Kidney (tissue), 14 donors: ENCODE measurements around the gene KIF6. TPM values are rescaled to one million over a fixed set of nuclear protein-coding genes. Genes with fewer than 3 reads are reported as not detected.

Experiments
- DNase-seq, 5 donors: peaks; one replicate each; pipeline ENCODE4 v3.0.0-alpha.2; 2013 to 2020
- FAIRE-seq: peaks from 2 replicates; lab custom pipeline; 2012; peaks lifted over from hg19 to GRCh38; lab: Jason Lieb, UNC
- H3K27ac ChIP-seq, 2 donors: one replicate each; pipeline ENCODE4 v1.7.0; 2013; ENCODE audit warnings: low read depth in 2 of 2, low read length in 2 of 2, inconsistent platforms in 1 of 2
- H3K27me3 ChIP-seq: one replicate; pipeline ENCODE4 v1.7.1; 2013; ENCODE audit warnings: low read length, inconsistent platforms; ENCODE audit not compliant: control insufficient read depth, insufficient read depth
- H3K36me3 ChIP-seq, 3 donors: one replicate each; pipeline versions ENCODE4 v1.7.0 to v1.7.1; 2013; ENCODE audit warnings: low read length in 3 of 3, control low read depth in 1 of 3, inconsistent platforms in 1 of 3; ENCODE audit not compliant: insufficient read depth in 3 of 3, control insufficient read depth in 2 of 3
- H3K4me1 ChIP-seq, 3 donors: one replicate each; pipeline versions ENCODE4 v1.7.0 to v1.7.1; 2013; ENCODE audit warnings: low read length in 3 of 3, inconsistent platforms in 1 of 3, low read depth in 1 of 3; ENCODE audit not compliant: control insufficient read depth in 2 of 3, insufficient read depth in 2 of 3
- H3K4me3 ChIP-seq, 3 donors: one replicate each; pipeline versions ENCODE4 v1.7.0 to v1.8.1; 2013; ENCODE audit warnings: low read length in 3 of 3, control low read depth in 1 of 3, inconsistent platforms in 1 of 3
- H3K9ac ChIP-seq, 3 donors: one replicate each; pipeline versions ENCODE4 v1.7.0 to v1.7.1; 2013; ENCODE audit warnings: low read length in 3 of 3, control low read depth in 1 of 3, inconsistent platforms in 1 of 3
- H3K9me3 ChIP-seq, 3 donors: one replicate each; pipeline versions ENCODE4 v1.7.0 to v1.7.1; 2013; ENCODE audit warnings: low read length in 3 of 3, control low read depth in 1 of 3, inconsistent platforms in 1 of 3; ENCODE audit not compliant: control insufficient read depth in 2 of 3, insufficient read depth in 1 of 3
- CTCF ChIP-seq: IDR thresholded peaks from 3 replicates; pipeline ENCODE4 v1.5.1; 2012; ENCODE audit warnings: mild to moderate bottlenecking, moderate library complexity, borderline replicate concordance; ENCODE audit not compliant: insufficient read depth; ENCODE audit errors: extremely low read depth
- intact Hi-C: fragments of 100-400 bp; cut with DNase I; formaldehyde crosslinking; loops from one replicate; pipeline ENCODE4 v1.11.1; 2022
- polyA plus RNA-seq: library from polyadenylated mRNA; stranded (reverse); fragments of 350-450 nt; fragmentation: Illumina TruSeq; extraction: RNeasy Lipid Tissue Mini Kit (QIAGEN cat#74804); gene quantifications from one replicate; pipeline ENCODE4 v1.2.3, GENCODE V29; 2014; ENCODE audit warnings: low read depth, low replicate concordance; ENCODE audit not compliant: insufficient read depth
- total RNA-seq: library from RNA; stranded (reverse); fragmentation: NEBNext Ultra II Directional; extraction: Animal tissue kit (Norgen Biotek cat#: 25700); gene quantifications from one replicate; pipeline ENCODE4 v1.2.1, GENCODE V29; 2021
- donor health status: control.
- donor health status: control.
- donor health status: control.
- donor health status: control.
- donor health status: control.
- donor health status: DM: yes; HTN: yes; CAD: no.
- donor health status: Normal renal cell carcinoma (clear cell type).

KIF6 gene
- total and polyA plus RNA-seq, 2 donors from 2014 or later: 1.7 to 2.9 TPM

GRCh38 chr6:39339868-39340550 lies 385.2 kb downstream of the KIF6 start:
- no peak overlapping the region for H3K4me3 ChIP-seq
- H3K27ac ChIP-seq: peak overlapping the region in 1 of 2 donors; percentile 22
- TF ChIP-seq CTCF: no peak
- H3K4me1 ChIP-seq: peaks cover 0 to 3% (median 0%) of the 10 kb centered on the region in 3 donors
- H3K9me3 ChIP-seq: no peaks in the 10 kb centered on the region
- intact Hi-C loops: no loop called here
- DNase-seq (peak in 3 of 5 donors; percentile 33 to 69 (median 37)), FAIRE-seq (no peak)
- H3K9ac ChIP-seq: no peak overlapping the region
- no peaks in the 10 kb centered on the region for H3K36me3 ChIP-seq
- H3K27me3 ChIP-seq: no peaks in the 10 kb centered on the region

GRCh38 chr6:39339096-39339867 lies 385.9 kb downstream of the KIF6 start:
- DNase-seq: peak in 1 of 5 donors; percentile 30
- Histone ChIP-seq H3K36me3 (no peaks in the 10 kb centered on the region), H3K27ac (peak overlapping the region in 1 of 2 donors; percentile 22), H3K4me3 (no peak overlapping the region), H3K4me1 (peaks cover 0 to 3% (median 0%) of the 10 kb centered on the region in 3 donors), H3K9me3 (no peaks in the 10 kb centered on the region), H3K9ac (no peak overlapping the region), H3K27me3 (no peaks in the 10 kb centered on the region)
- FAIRE-seq: no peak
- TF ChIP-seq CTCF: no peak
- intact Hi-C loops: no loop called here

GRCh38 chr6:39338397-39338796 lies 386.8 kb downstream of the KIF6 start:
- no peaks in the 10 kb centered on the region for H3K27me3 ChIP-seq
- no peaks in the 10 kb centered on the region for H3K36me3 ChIP-seq
- H3K27ac ChIP-seq: no peak overlapping the region
- intact Hi-C loops: no loop called here
- no peak for TF ChIP-seq CTCF
- no peak overlapping the region for H3K4me3 ChIP-seq
- DNase-seq (no peak), FAIRE-seq (no peak)
- H3K4me1 ChIP-seq: peaks cover 0 to under 1% (median 0%) of the 10 kb centered on the region in 3 donors
- H3K9me3 ChIP-seq: no peaks in the 10 kb centered on the region
- H3K9ac ChIP-seq: no peak overlapping the region
